GM10266 (cell line): ENCODE results near the gene SPATA24.
"Not testable (repeated sequence)": the region's sequence is repeated elsewhere in the genome, so short reads cannot be mapped to it uniquely, and the experiment has no call there.

Source experiments
- DNase-seq: peaks from one replicate; pipeline ENCODE4 v3.0.0; 2012; ENCODE audit errors: extremely low spot score
- CTCF ChIP-seq: IDR thresholded peaks from 2 replicates; pipeline ENCODE4 v1.5.1; 2012; ENCODE audit warnings: mild to moderate bottlenecking, low read depth; ENCODE audit not compliant: control insufficient read depth, insufficient read depth; ENCODE audit errors: missing control alignments

Gene SPATA24

GRCh38 chr5:139415221-139415861, 11.5 kb upstream of the SPATA24 start:
- DNase-seq: no peak
- no peak for TF ChIP-seq CTCF

GRCh38 chr5:139414581-139415130, 10.8 kb upstream of the SPATA24 start:
- TF ChIP-seq CTCF: no peak
- DNase-seq: no peak

- no peak for TF ChIP-seq CTCF
- peak; percentile 49 for DNase-seq
Measured at GRCh38 chr5:139413963-139414362, 10.1 kb upstream of the SPATA24 start.

GRCh38 chr5:139413153-139413552, 9.3 kb upstream of the SPATA24 start:
- no peak for TF ChIP-seq CTCF
- DNase-seq: no peak

- DNase-seq: no peak
- no peak for TF ChIP-seq CTCF
Measured at GRCh38 chr5:139410993-139411828, 7.3 kb upstream of the SPATA24 start.

GRCh38 chr5:139410121-139410992, 6.5 kb upstream of the SPATA24 start:
- no peak for TF ChIP-seq CTCF
- DNase-seq: no peak

GRCh38 chr5:139409116-139409515, 5.2 kb upstream of the SPATA24 start:
- not testable (repeated sequence) for DNase-seq
